K562 (cell line): ENCODE data around the gene CACNA1S. TPM values are rescaled to one million over a fixed set of nuclear protein-coding genes. Genes with fewer than 3 reads are reported as not detected.

Experiments
- ATAC-seq: fragments of 200-7000 bp; cut with Tn5 transposase; 3 replicates; pipeline ENCODE4 v1.9.1; 2020; ENCODE audit warnings: moderate library complexity
- BruUV-seq: library from RNA; stranded (reverse); fragments of 400-500 nt; replicated peaks from 2 replicates; lab custom pipeline; 2021; lab: Mats Ljungman, UMichigan
- CTCF ChIA-PET: fragments of 300-600 bp; formaldehyde crosslinking; extraction: SDS; loops from one replicate; lab custom pipeline; 2021; ENCODE audit warnings: low intra/inter-chr PET ratio; lab: Yijun Ruan, JAX
- POLR2A ChIA-PET: fragments of 300-600, 350-650 bp; sonication (Branson Sonifier 250); formaldehyde crosslinking; extraction: SDS; loops from one replicate; lab custom pipeline; 2021; ENCODE audit warnings: antibody characterized with exemption, inconsistent platforms; lab: Yijun Ruan, JAX
- DNase-seq, 4 experiments: peaks; one replicate each; pipeline versions ENCODE4 v3.0.0 to v3.0.0-alpha.2; 2011 to 2018; ENCODE audit warnings: low spot score in 3 of 4, mixed read lengths in 3 of 4; ENCODE audit errors: extremely low read depth in 1 of 4
- FAIRE-seq: peaks from 2 replicates; lab custom pipeline; 2011; peaks lifted over from hg19 to GRCh38; lab: Jason Lieb, UNC
- H2AFZ ChIP-seq: 2 replicates; pipeline ENCODE4 v1.6.0; 2011; ENCODE audit warnings: low read depth, low read length, control low read depth, inconsistent platforms
- H3K27ac ChIP-seq: fragments of 200-600 bp; 3 replicates; pipeline ENCODE4 v1.8.0; 2011; ENCODE audit warnings: low read depth, mild to moderate bottlenecking, control low read depth, inconsistent platforms, low read length, moderate library complexity, mixed read lengths; ENCODE audit errors: extremely low read depth
- H3K27me3 ChIP-seq, 2 experiments: fragments of 300-600 bp in 1 of 2; 2 replicates in 1 of 2; 3 replicates in 1 of 2; pipeline versions ENCODE4 v1.6.0 to v1.8.0; 2011; ENCODE audit warnings: inconsistent platforms in 2 of 2, low read length in 2 of 2, mild to moderate bottlenecking in 1 of 2, mixed read lengths in 1 of 2, moderate library complexity in 1 of 2; ENCODE audit not compliant: control insufficient read depth in 2 of 2, insufficient read depth in 2 of 2
- H3K36me3 ChIP-seq: fragments of 300-600 bp; 3 replicates; pipeline ENCODE4 v1.8.0; 2011; ENCODE audit warnings: mild to moderate bottlenecking, low read length, inconsistent platforms; ENCODE audit not compliant: control insufficient read depth, insufficient read depth
- H3K4me1 ChIP-seq, 2 experiments: fragments of 200-600 bp in 1 of 2; replicated peaks in 1 of 2; 2 replicates in 1 of 2; 3 replicates in 1 of 2; pipeline versions ENCODE4 v1.5.1 to v1.8.0; 2011; ENCODE audit warnings: inconsistent platforms in 2 of 2, low read length in 2 of 2, mild to moderate bottlenecking in 1 of 2, mixed read lengths in 1 of 2, moderate library complexity in 1 of 2; ENCODE audit not compliant: control insufficient read depth in 2 of 2, insufficient read depth in 2 of 2
- H3K4me2 ChIP-seq: 2 replicates; pipeline ENCODE4 v1.6.1; 2011; ENCODE audit warnings: low read length, control low read depth, inconsistent platforms, mixed read lengths; ENCODE audit not compliant: insufficient read depth
- H3K4me3 ChIP-seq: fragments of 200-600 bp; sonication (generic), shearing (Covaris generic); 2 replicates; pipeline ENCODE4 v1.5.1; 2016; ENCODE audit warnings: control low read depth, inconsistent platforms
- H3K79me2 ChIP-seq: fragments of 200-600 bp; 3 replicates; pipeline ENCODE4 v1.8.0; 2011; ENCODE audit warnings: low read length, inconsistent platforms; ENCODE audit not compliant: control insufficient read depth, insufficient read depth
- H3K9ac ChIP-seq, 2 experiments: 2 replicates each; pipeline versions ENCODE4 v1.6.0 to v1.6.1; 2011; ENCODE audit warnings: low read depth in 2 of 2, low read length in 2 of 2, control low read depth in 1 of 2, inconsistent platforms in 1 of 2, mild to moderate bottlenecking in 1 of 2, mixed read lengths in 1 of 2; ENCODE audit not compliant: insufficient read depth in 1 of 2
- H3K9me1 ChIP-seq: one replicate; pipeline ENCODE4 v1.6.0; 2011; ENCODE audit warnings: inconsistent platforms, mild to moderate bottlenecking, low read length, moderate library complexity; ENCODE audit not compliant: control insufficient read depth, insufficient read depth
- H3K9me3 ChIP-seq: replicated peaks from 2 replicates; pipeline ENCODE4 v1.5.1; 2011; ENCODE audit warnings: low read depth, low read length, inconsistent platforms; ENCODE audit not compliant: control insufficient read depth, insufficient read depth
- H4K20me1 ChIP-seq: replicated peaks from 2 replicates; pipeline ENCODE4 v1.6.1; 2011; ENCODE audit warnings: low read length, inconsistent platforms, mixed read lengths; ENCODE audit not compliant: control insufficient read depth, insufficient read depth
- ARID2 ChIP-seq: fragments of 450-650 bp; IDR thresholded peaks from 2 replicates; pipeline ENCODE4 v1.6.1; 2017; ENCODE audit warnings: antibody characterized with exemption, mild to moderate bottlenecking
- FOXA3 ChIP-seq, 2 experiments: fragments of 450-650 bp in 1 of 2; sonication (generic) in 1 of 2; formaldehyde crosslinking; IDR thresholded peaks in 1 of 2; conservative IDR thresholded peaks in 1 of 2; 2 replicates each; pipeline versions ENCODE4 v1.4.0 to v1.8.0; 2020 to 2022; ENCODE audit warnings: mild to moderate bottlenecking in 2 of 2, missing genetic modification reagents in 1 of 2
- HEY1 ChIP-seq: fragments of 250-450 bp; sonication (Bioruptor Pico); IDR thresholded peaks from 2 replicates; pipeline ENCODE4 v1.5.0; 2020; ENCODE audit warnings: mild to moderate bottlenecking, moderate library complexity, borderline replicate concordance
- JUNB ChIP-seq: fragments of 450-650 bp; formaldehyde crosslinking; conservative IDR thresholded peaks from 2 replicates; pipeline ENCODE4 v1.4.0; 2020; ENCODE audit warnings: mild to moderate bottlenecking
- KDM2B ChIP-seq: fragments of 250-450 bp; sonication (Bioruptor Pico); IDR thresholded peaks from 2 replicates; pipeline ENCODE4 v1.8.0; 2021; ENCODE audit warnings: mild to moderate bottlenecking, moderate library complexity
- NFIC ChIP-seq: fragments of 450-650 bp; IDR thresholded peaks from 2 replicates; pipeline ENCODE4 v1.6.1; 2017; ENCODE audit warnings: mild to moderate bottlenecking, inconsistent platforms
- NR1H2 ChIP-seq: sonication (generic); formaldehyde crosslinking; IDR thresholded peaks from 2 replicates; pipeline ENCODE4 v1.4.0; 2020; ENCODE audit warnings: mild to moderate bottlenecking, missing genetic modification reagents
- PML ChIP-seq: IDR thresholded peaks from 2 replicates; pipeline ENCODE4 v1.6.1; 2012; ENCODE audit warnings: low read length, inconsistent platforms
- PTBP1 ChIP-seq: fragments of 200-400 bp; formaldehyde crosslinking; IDR thresholded peaks from 2 replicates; pipeline ENCODE4 v1.6.1; 2017; ENCODE audit warnings: low read depth, low read length
- RB1 ChIP-seq: fragments of 450-650 bp; IDR thresholded peaks from 2 replicates; pipeline ENCODE4 v1.6.1; 2017; ENCODE audit warnings: low read depth, mild to moderate bottlenecking
- RBM25 ChIP-seq: fragments of 200-400 bp; formaldehyde crosslinking; IDR thresholded peaks from 2 replicates; pipeline ENCODE4 v1.6.1; 2018; ENCODE audit warnings: low read length, low read depth, moderate library complexity; ENCODE audit not compliant: severe bottlenecking
- SMARCE1 ChIP-seq: fragments of 450-650 bp; IDR thresholded peaks from 2 replicates; pipeline ENCODE4 v1.7.1; 2016; ENCODE audit warnings: mild to moderate bottlenecking
- WHSC1 ChIP-seq: IDR thresholded peaks from one replicate; pipeline ENCODE4 v1.6.1; 2012; ENCODE audit warnings: low read length, control low read depth, inconsistent platforms
- ZNF12 ChIP-seq: sonication (generic); formaldehyde crosslinking; IDR thresholded peaks from 2 replicates; pipeline ENCODE4 v1.4.0; 2020; ENCODE audit warnings: mild to moderate bottlenecking, missing genetic modification reagents
- ZNF24 ChIP-seq: fragments of 450-650 bp; IDR thresholded peaks from 2 replicates; pipeline ENCODE4 v1.6.1; 2016
- WGBS: fragments of 100-300 bp; shearing (Covaris generic); methylation state at CpG from one replicate; pipeline ENCODE4 v1.1.6; 2016; ENCODE audit warnings: low coverage, mixed read lengths; ENCODE audit not compliant: insufficient coverage; ENCODE audit errors: missing lambda C conversion rate; 5-methylcytosine and 5-hydroxymethylcytosine counted together
- in situ Hi-C: fragments of 300-500 bp; cut with MboI; formaldehyde crosslinking; loops from 4 replicates; pipeline ENCODE4 v1.15.0; 2018; ENCODE audit warnings: inconsistent platforms, mixed read lengths
- intact Hi-C: fragments of 100-400 bp; cut with micrococcal nuclease; formaldehyde crosslinking; loops from 2 replicates; pipeline ENCODE4 v1.14.2; 2022
- polyA plus RNA-seq, 8 experiments: library from polyadenylated mRNA; depleted of rRNA in 4 of 8; stranded (reverse) in 5 of 8; unstranded in 3 of 8; fragments of >200 nt; fragmentation: Nextera tagmentation in 2 of 8; fragmentation: Illumina TruSeq in 1 of 8; extraction: Ambion mirVana in 2 of 8; extraction: Trizol in 1 of 8; gene quantifications; 2 replicates each; pipeline versions ENCODE4 v1.2.1 to v1.2.3, GENCODE V29; 2011 to 2014; ENCODE audit warnings: inconsistent platforms in 1 of 8, missing spikeins in 1 of 8
- total RNA-seq, 7 experiments: library from RNA; depleted of rRNA in 6 of 7; stranded (reverse); fragments of >200 nt in 6 of 7; fragmentation: Illumina TruSeq in 2 of 7; extraction: Trizol in 2 of 7; gene quantifications; 2 replicates each; pipeline versions ENCODE4 v1.2.1 to v1.2.3, GENCODE V29; 2011 to 2021; ENCODE audit warnings: low replicate concordance in 1 of 7
- TF ChIP-seq, protein P1 (sequence below): fragments of 200-400 bp; formaldehyde crosslinking; IDR thresholded peaks from 2 replicates; pipeline ENCODE4 v1.6.1; 2017; ENCODE audit warnings: mild to moderate bottlenecking, low read depth, low read length, moderate library complexity
- TF ChIP-seq, protein P2 (sequence below): fragments of 250-450 bp; sonication (Bioruptor Pico); IDR thresholded peaks from 2 replicates; pipeline ENCODE4 v1.5.0; 2021

Gene CACNA1S
- total and polyA plus RNA-seq, 9 of the 15 experiments (the other 6 are each of a cell fraction or from before 2014, with no cell fraction given), result not detected

DNA sequence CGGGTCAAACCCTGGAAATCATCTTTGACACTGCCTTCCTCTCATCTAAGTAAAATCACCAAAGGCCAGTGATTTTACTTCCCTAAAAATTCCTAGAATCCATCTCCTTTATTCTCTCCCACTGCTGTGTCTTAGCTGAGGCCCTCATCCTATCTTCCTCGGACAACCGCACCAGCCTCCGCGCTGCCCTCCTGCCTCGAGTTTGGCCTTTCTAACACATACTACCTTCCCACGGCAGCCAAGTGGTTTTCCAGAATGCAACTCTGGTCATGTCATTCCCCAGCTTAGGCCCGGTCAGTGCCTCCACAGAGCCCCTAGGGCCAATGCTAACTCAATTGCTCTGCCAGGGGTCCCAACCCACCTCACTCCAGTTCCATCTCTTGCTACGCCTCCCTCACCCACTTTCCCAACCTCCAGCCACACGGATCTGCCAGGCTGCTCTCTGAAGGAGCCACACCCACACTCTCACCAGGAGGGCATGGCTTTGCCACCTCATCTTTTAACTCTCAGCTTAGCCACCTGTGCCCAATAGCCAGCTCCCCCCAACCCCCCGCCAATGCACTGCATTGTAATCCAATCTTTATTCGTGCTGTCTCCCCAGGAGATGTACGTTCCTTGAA, 35.3 kb upstream of the CACNA1S start:
- no peak overlapping the region for H3K9ac ChIP-seq
- H3K9me1 ChIP-seq, result no peaks in the 10 kb centered on the region
- no peak for FAIRE-seq
- peaks cover 100% of the 10 kb centered on the region for H3K36me3 ChIP-seq
- no peak overlapping the region for H3K27ac ChIP-seq
- DNase-seq, result no peak
- no peaks in the 10 kb centered on the region for H3K27me3 ChIP-seq
- H3K79me2 ChIP-seq, result no peaks in the 10 kb centered on the region
- H3K9me3 ChIP-seq, result no peaks in the 10 kb centered on the region
- 79% methylated on average over 12 of the region's 13 CpGs for WGBS
- ATAC-seq, result no peak
- intact Hi-C loops (no loop called here), in situ Hi-C loops (loop anchor here (5.0 kb wide), 1 partner anchor 70 kb away; no protein-coding TSS in a partner anchor)
- peaks cover 0 to 6% of the 10 kb centered on the region in 2 experiments; a peak in 3 of 5 replicates for H3K4me1 ChIP-seq
- H3K4me3 ChIP-seq, result no peak overlapping the region
- no peak overlapping the region for H2AFZ ChIP-seq
- no peak overlapping the region for H3K4me2 ChIP-seq
- POLR2A ChIA-PET, result interaction anchor here (0.6 to 2.4 kb wide), 5 partner anchors 9 to 215 kb away, joined by 3 to 8 read pairs (median 3); no protein-coding TSS in a partner anchor
- H4K20me1 ChIP-seq, result peaks cover 6% of the 10 kb centered on the region; the same call in 1 of the 2 replicates
- CTCF ChIA-PET, result interaction anchor here (3.0 to 3.3 kb wide), 2 partner anchors 38 to 76 kb away, joined by 22 to 23 read pairs; no protein-coding TSS in a partner anchor
- BruUV-seq, result no TSS peak
- no peak for TF ChIP-seq NFIC
- TF ChIP-seq RBM25, result no peak
- TF ChIP-seq PML, result no peak
- TF ChIP-seq HEY1 (CRISPR knock-in tag), result no peak
- no peak for TF ChIP-seq SMARCE1
- TF ChIP-seq KDM2B, result no peak
- TF ChIP-seq PTBP1, result no peak
- TF ChIP-seq NR1H2, result no peak
- TF ChIP-seq JUNB (CRISPR knock-in tag), result no peak
- TF ChIP-seq, protein P1, sequence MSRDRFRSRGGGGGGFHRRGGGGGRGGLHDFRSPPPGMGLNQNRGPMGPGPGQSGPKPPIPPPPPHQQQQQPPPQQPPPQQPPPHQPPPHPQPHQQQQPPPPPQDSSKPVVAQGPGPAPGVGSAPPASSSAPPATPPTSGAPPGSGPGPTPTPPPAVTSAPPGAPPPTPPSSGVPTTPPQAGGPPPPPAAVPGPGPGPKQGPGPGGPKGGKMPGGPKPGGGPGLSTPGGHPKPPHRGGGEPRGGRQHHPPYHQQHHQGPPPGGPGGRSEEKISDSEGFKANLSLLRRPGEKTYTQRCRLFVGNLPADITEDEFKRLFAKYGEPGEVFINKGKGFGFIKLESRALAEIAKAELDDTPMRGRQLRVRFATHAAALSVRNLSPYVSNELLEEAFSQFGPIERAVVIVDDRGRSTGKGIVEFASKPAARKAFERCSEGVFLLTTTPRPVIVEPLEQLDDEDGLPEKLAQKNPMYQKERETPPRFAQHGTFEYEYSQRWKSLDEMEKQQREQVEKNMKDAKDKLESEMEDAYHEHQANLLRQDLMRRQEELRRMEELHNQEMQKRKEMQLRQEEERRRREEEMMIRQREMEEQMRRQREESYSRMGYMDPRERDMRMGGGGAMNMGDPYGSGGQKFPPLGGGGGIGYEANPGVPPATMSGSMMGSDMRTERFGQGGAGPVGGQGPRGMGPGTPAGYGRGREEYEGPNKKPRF, result no peak
- TF ChIP-seq ARID2, result no peak
- no peak for TF ChIP-seq WHSC1
- TF ChIP-seq, protein P2, sequence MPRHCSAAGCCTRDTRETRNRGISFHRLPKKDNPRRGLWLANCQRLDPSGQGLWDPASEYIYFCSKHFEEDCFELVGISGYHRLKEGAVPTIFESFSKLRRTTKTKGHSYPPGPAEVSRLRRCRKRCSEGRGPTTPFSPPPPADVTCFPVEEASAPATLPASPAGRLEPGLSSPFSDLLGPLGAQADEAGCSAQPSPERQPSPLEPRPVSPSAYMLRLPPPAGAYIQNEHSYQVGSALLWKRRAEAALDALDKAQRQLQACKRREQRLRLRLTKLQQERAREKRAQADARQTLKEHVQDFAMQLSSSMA (CRISPR knock-in tag), result no peak
- no peak for TF ChIP-seq FOXA3 (CRISPR knock-in tag; conservative IDR thresholded peaks at IDR 0.05 in 1 of 2, IDR thresholded peaks at IDR 0.05 in 1 of 2)
- TF ChIP-seq RB1, result no peak
- no peak for TF ChIP-seq ZNF24
- no peak for TF ChIP-seq ZNF12 (CRISPR knock-in tag)
